NCI-H524 treated with DMSO at 0.1 percent for 48 hours (cell line): ENCODE data around the gene DUSP3.

ENCODE experiments used
- DNase-seq: peaks from one replicate; lab custom pipeline; 2025; lab: John Stamatoyannopoulos, UW

Gene DUSP3

GRCh38 chr17:43732958-43733357 is 45.8 kb downstream of the DUSP3 start:
- no peak for DNase-seq

DNA sequence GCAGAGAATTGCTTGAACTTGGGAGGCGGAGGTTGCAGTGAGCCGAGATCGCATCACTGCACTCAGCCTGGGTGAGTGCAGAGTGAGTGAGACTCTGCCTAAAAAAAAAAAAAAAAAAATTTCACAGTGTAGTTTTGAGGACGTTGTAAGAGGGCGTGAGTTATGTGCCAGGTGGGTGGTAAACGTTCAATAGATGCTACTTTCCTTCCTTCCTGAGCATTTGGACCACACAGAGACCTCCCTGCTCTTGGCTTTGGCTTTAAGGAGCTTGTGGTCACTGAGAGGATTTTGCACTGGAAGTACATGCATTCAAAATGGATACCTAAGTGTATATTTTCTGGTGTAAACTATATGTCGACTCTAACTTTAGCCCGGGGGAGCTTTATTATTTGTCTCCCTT is 50.7 kb downstream of the DUSP3 start:
- DNase-seq, result no peak

DNA sequence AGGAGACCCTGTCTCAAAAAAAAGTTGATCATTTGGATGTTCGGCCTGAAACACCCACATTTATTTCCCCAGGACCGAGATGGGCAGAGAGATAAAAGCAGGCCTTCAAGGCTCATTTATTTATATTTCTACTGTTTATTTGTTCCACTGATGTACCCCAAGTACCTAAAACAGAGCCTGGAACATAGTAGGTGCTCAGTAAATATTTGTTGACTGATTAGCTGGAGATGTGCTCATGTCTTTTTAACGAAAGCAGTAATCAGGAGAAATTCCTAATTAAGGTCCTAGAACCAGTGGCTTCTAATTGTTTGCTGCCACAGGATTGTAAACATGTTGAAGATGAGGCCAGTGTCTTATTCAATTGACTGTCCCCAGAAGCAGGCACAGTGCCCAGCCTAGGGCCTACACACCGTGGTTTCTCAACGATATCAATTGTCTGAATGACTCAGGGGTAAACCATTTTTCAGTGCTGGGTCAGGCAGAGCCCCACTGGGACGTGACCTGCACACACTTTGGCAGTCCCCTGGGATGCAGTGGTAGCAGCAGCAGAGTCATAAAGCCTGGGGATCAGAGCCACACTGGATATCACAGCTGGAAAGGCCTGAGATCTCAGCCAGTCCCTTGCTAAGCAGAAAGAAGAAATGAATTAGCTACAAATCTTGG is 54.9 kb downstream of the DUSP3 start:
- no peak for DNase-seq

DNA sequence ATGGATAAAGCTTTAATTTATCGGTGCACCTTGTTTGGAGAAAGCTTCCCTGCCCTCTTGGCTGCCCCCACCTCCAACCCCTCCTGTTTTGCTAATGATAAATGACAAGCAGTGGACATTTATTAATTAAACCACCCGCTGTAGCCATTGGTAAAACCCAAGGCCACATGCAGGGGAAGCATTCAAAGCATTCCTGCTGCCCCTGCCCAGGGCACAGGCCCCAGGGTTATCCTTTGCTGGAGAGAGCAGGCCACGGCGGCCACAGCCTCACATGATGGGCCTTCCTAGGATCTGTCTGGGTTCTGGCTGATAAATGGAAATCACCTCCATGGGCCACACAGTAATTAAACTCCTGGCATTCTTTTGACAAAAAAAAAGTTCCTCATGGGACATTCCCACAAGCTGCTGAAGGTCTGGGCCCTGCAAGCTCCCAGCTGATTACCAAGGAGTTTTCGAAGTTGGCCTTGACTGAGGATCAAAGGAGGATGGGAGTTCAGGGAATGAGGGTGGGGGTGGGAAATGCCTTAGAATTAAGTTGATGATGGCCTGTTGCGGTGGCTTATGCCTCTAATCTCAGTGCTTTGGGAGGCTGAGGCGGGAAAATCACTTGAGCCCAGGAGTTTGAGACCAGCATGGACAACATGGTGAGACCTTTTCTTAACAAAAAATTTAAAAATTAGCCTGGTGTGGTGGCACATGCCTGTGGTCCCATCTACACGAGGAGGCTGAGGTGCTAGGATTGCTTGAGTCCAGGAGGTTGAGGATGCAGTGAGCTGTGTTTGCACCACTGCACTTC is 55.7 kb downstream of the DUSP3 start:
- DNase-seq, result no peak

GRCh38 chr17:43722269-43722619 is 56.5 kb downstream of the DUSP3 start:
- DNase-seq, result no peak

GRCh38 chr17:43721537-43722268 is 57.1 kb downstream of the DUSP3 start:
- DNase-seq, result no peak

DNA sequence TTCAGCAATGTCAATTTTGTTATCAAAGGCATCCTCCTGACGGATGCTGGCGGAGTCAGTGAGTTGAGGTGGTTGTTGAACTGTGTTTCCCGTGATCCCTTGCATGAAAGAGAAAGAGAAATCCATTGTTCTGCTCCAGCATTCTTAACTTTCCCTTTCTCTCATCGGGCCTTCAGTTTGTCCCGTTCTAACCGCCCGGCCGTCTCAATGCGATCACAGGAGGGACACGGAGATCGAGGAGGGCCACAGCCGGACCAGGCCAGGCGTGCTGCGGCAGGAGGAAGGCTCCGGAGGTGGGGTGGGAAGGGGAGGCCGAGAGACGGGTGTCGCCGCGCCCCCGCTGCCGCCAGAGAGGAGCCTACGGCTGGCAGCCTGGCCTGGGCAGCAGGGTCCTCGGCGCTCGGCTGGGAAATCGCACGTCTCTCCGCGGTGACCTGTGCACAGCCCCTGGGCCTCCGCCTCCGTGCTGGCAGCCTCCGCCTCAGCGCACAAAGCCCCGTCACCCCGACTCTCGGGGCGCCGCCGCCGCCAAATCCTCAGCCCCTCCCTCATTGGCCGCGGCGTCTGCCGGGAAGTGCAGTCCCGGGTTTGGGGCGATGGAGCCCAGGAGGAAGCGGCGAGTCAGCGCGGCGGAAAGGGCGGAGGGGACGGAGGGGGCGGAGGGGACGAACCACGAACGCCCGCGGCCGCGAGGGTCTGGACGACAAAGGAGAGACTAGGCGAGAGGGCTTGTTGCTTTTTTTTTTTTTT is 58.3 kb downstream of the DUSP3 start:
- no peak for DNase-seq

DNA sequence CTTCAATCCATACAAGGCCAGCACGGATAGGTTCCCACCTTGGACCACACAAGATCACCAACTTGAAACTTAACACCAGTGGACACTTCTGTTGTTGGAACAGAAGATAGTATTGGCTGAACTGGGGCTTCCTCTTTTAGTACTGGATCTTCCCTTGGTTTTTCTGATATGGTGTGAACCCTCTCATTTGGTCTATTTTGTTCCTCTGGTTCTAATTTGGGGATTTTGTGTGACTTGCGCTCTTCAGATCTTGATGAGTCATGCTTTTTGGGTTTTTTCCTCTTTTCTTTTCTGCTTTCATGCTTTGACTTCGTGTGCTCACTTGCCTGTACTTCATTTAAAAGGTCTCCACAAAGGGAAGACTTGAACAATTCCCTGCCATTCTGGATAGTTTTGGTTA is 59.2 kb downstream of the DUSP3 start:
- no peak for DNase-seq

DNA sequence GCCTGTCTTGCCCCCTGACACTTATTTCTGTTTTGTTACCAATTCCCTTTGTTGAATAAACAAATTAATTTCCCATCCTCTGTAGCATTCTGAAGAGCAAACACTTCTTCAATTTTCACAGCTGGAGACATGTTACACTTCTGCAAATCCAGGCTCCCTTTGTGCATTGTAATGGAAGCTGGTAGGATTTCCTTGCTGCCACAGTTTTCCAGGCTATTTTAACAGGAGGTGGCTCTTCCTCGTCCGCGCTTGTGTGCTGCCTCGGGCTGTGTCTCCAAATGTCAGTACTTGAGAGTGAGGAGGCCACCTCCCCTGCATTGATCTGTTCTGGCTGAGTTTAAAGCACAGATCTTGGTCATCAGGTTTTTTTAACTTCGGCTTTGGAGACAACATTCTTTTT is 60.2 kb downstream of the DUSP3 start:
- DNase-seq, result no peak

GRCh38 chr17:43717913-43718312 is 60.9 kb downstream of the DUSP3 start:
- no peak for DNase-seq
